ENCODE measurements around the gene NUF2. TPM values are rescaled to one million over a fixed set of nuclear protein-coding genes. Genes with fewer than 3 reads are reported as not detected.

NUF2 gene
- total RNA-seq, 3 donors from 2014 or later = 1.0 to 8.0 (median 2.3) TPM

DNA sequence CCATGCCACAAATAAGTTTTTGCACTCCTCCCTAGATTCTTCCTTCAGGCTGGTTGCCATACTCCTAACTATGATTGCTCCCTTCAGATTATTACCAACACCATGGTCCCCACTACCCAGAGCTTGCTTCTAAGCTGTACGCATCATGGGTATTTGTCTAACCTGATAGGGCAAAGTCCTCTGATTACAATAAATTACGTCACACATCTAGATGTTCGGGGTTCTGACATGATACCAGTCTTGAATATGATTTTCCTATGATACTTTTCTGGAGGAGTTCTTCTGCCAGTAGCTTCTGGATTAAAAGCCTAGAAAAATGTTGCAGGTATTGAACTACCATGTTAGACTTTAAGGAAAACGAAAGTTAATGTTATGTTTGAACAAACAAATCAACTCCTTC lies 67.2 kb downstream of the NUF2 start:
- ATAC-seq (no peak), DNase-seq (no peak)
- Histone ChIP-seq H3K4me1 (ENCODE audit: low read depth) (no peaks in the 10 kb centered on the region), H3K4me3 (no peak overlapping the region), H3K9me3 (no peaks in the 10 kb centered on the region), H3K36me3 (ENCODE audit: low read depth) (no peaks in the 10 kb centered on the region)
- intact Hi-C loops (cut with DNase I, micrococcal nuclease) = no loop called here
- TF ChIP-seq, protein P1, sequence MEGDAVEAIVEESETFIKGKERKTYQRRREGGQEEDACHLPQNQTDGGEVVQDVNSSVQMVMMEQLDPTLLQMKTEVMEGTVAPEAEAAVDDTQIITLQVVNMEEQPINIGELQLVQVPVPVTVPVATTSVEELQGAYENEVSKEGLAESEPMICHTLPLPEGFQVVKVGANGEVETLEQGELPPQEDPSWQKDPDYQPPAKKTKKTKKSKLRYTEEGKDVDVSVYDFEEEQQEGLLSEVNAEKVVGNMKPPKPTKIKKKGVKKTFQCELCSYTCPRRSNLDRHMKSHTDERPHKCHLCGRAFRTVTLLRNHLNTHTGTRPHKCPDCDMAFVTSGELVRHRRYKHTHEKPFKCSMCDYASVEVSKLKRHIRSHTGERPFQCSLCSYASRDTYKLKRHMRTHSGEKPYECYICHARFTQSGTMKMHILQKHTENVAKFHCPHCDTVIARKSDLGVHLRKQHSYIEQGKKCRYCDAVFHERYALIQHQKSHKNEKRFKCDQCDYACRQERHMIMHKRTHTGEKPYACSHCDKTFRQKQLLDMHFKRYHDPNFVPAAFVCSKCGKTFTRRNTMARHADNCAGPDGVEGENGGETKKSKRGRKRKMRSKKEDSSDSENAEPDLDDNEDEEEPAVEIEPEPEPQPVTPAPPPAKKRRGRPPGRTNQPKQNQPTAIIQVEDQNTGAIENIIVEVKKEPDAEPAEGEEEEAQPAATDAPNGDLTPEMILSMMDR (IDR thresholded peaks at IDR 0.05) = no peak

DNA sequence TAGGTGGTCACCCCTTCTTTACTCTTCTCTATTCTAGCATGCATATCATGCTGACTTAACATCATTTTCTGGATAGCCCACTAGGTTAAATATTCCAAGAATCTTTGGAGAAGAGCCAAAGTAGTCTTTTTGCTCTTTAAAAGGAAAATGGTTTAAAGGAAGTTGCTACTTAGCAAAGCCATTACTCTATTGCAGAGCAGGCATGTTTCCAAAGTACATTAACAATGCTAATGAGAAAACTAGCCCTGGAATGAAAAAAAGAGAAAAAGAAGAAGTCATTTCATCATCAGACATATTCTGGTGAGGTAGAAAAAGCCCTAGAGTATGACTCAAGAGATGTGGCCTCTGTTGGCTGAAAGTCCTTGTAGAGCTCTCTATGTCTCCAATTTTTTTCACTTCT lies 74.0 kb downstream of the NUF2 start:
- intact Hi-C loops (cut with DNase I, micrococcal nuclease) = no loop called here
- Histone ChIP-seq H3K4me1 (ENCODE audit: low read depth) (no peaks in the 10 kb centered on the region), H3K9me3 (no peaks in the 10 kb centered on the region), H3K4me3 (no peak overlapping the region), H3K36me3 (ENCODE audit: low read depth) (no peaks in the 10 kb centered on the region)
- TF ChIP-seq, protein P1 (IDR thresholded peaks at IDR 0.05) = no peak
- no peak for ATAC-seq
- no peak for DNase-seq

DNA sequence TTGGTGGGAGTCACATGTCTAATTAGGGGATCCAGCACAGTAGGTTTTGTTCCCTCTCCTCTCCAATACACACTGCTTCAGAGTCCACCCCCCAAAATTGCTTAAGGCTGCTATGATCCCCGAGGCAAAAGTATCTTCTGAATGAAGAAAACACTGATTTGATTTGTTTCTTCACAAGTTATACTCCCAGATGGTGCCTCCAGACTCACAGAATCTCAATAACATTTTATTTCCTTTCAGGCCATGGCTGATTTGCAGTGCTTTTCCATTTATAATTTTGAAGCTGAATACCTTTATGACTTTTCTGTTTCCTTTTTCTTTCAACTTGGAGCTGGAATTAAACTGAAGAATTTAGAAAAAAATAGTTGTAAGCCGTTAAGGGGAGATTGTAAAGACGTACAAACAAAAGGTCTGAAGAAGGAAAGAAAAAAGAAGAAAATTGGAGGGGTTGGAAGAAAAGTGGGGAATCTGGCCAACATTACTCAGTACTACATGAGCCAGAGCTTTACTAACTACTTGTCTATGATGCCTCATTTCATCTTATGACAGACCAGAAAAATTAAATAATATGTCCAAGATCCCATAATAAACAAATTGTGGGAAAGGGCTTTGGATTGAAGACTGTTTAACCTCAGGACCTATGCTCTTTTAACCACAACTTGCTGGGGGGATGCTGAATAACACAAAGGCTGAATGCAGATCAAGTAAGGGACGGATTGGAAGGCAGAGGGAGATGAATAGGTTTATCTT lies 75.9 kb downstream of the NUF2 start:
- intact Hi-C loops (cut with DNase I, micrococcal nuclease) = no loop called here
- TF ChIP-seq, protein P1 (IDR thresholded peaks at IDR 0.05) = no peak
- no peaks in the 10 kb centered on the region for H3K4me1 ChIP-seq (ENCODE audit: low read depth)
- no peaks in the 10 kb centered on the region for H3K36me3 ChIP-seq (ENCODE audit: low read depth)
- no peak for ATAC-seq
- no peak for DNase-seq
- H3K9me3 ChIP-seq = no peaks in the 10 kb centered on the region
- H3K4me3 ChIP-seq = no peak overlapping the region

DNA sequence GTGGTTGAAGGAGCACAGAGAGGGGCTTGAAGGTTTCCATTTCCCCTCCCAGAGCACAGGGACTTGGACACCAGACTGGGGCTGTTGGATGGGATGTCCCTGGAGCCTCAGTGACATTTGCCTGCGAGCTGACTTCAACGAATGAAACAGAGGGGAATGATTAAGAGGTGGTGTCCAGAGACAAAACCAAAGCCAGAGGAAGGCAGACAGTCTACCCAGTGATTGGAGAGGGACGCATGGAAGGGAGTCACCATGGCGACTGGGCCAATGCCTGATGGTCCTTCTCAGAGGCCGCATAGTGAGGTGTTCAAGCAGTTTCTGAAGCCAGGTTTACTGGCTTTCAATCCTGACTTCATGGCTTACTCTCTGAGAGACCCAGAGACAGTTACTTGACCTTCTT lies 77.2 kb downstream of the NUF2 start:
- intact Hi-C loops (cut with DNase I, micrococcal nuclease) = no loop called here

DNA sequence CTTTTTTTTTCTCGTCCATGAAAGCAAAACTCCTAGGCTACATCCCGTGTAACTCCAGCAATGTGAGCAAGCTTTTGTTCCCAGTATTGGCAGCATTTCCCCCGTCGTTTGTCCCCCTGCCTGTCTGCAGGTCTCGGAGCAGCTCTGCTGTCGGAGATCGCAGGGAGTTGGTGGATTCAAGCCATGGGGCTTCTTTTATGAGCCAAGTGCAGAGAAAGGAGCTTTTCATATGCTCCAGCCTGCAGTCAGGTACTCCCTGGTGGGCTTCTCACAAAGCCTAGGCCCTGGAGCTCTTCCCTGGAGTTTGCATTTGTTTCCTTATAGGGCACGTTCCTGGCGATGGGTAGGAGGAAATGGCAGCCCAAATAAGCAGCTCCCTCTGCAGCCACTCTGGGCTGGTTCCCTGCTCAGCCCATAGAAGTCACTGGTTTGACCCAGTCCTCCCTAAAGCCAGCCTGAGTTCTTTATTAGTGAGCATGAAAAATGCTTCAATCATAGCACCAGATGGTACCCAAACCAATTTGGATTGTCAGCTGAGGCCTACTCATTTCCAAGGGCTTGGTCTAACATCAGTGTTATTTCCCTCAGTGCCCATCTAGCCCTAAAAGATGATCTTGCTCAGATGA lies 78.3 kb downstream of the NUF2 start:
- DNase-seq (no peak), ATAC-seq (no peak)
- H3K4me3 ChIP-seq = no peak overlapping the region
- TF ChIP-seq, protein P1 (IDR thresholded peaks at IDR 0.05) = no peak
- no peaks in the 10 kb centered on the region for H3K36me3 ChIP-seq (ENCODE audit: low read depth)
- no peaks in the 10 kb centered on the region for H3K4me1 ChIP-seq (ENCODE audit: low read depth)
- intact Hi-C loops (cut with DNase I, micrococcal nuclease) = no loop called here
- H3K9me3 ChIP-seq = no peaks in the 10 kb centered on the region

More for the DNA sequence above, 77.2 kb downstream of the NUF2 start:
- no peaks in the 10 kb centered on the region for H3K9me3 ChIP-seq
- TF ChIP-seq, protein P1 (IDR thresholded peaks at IDR 0.05) = no peak
- no peaks in the 10 kb centered on the region for H3K4me1 ChIP-seq (ENCODE audit: low read depth)
- no peak for DNase-seq
- no peak overlapping the region for H3K4me3 ChIP-seq
- no peaks in the 10 kb centered on the region for H3K36me3 ChIP-seq (ENCODE audit: low read depth)
- ATAC-seq = no peak

All from mucosa of descending colon (tissue), 3 donors.